SK-N-MC (cell line): ENCODE data around the gene GPATCH4.

Experiments
- EZH2 ChIP-seq: fragments of 200-600 bp; sonication (generic); IDR thresholded peaks from one replicate; pipeline ENCODE4 v1.6.1; 2017; ENCODE audit warnings: antibody characterized with exemption
- POLR2AphosphoS5 ChIP-seq: IDR thresholded peaks from 2 replicates; pipeline ENCODE4 v1.6.1; 2012; ENCODE audit warnings: mild to moderate bottlenecking, low read depth, low read length, borderline replicate concordance

DNA sequence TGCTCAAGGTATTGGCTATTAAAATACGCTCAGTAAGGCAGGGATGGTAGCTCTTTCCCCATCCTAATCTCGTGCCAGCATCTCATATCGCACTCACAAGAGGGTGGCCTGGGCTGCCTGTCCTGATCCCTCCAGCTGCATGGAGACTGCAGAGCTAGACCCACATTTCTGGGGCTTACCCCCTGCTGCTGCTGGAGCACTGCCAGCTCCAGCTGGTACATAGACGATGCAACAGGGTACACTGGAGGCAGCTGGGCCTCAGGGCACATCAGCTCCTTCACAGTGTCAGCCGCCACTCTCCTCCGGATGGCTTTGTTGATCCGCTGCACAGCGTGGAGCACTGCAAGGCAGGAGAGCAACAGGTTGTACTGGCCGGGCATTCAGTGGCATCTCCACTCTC lies 44.9 kb downstream of the GPATCH4 start:
- TF ChIP-seq EZH2 (no peak), POLR2AphosphoS5 (no peak)
